Bronchial epithelial cell (primary cell): Measurements from ENCODE around the gene WDR7. TPM values are rescaled to one million over a fixed set of nuclear protein-coding genes. Genes with fewer than 3 reads are reported as not detected.
A peak's percentile ranks its signal among the peaks of the same experiment; 100 is the strongest.

ENCODE experiments used
- DNase-seq: peaks from one replicate; pipeline ENCODE4 v3.0.0-alpha.2; 2010; ENCODE audit warnings: low read depth
- FAIRE-seq: peaks from 2 replicates; lab custom pipeline; 2011; peaks lifted over from hg19 to GRCh38; lab: Jason Lieb, UNC
- H3K27me3 ChIP-seq: 2 replicates; pipeline ENCODE4 v1.5.1; 2011; ENCODE audit warnings: low read length; ENCODE audit not compliant: control insufficient read depth, insufficient read depth
- H3K36me3 ChIP-seq: 2 replicates; pipeline ENCODE4 v1.5.1; 2011; ENCODE audit warnings: low read length; ENCODE audit not compliant: control insufficient read depth, insufficient read depth
- H3K4me3 ChIP-seq: 2 replicates; pipeline ENCODE4 v1.5.1; 2011; ENCODE audit warnings: mild to moderate bottlenecking, low read depth, low read length, control low read depth
- total RNA-seq: library from RNA; depleted of rRNA; stranded (reverse); fragments of >200 nt; gene quantifications from 2 replicates; pipeline ENCODE4 v1.2.1, GENCODE V29; 2014
- TF ChIP-seq, protein P1 (sequence below): IDR thresholded peaks from 2 replicates; pipeline ENCODE4 v1.5.1; 2011; ENCODE audit warnings: mild to moderate bottlenecking, moderate library complexity, low read length, control low read depth, inconsistent platforms; ENCODE audit not compliant: insufficient read depth, severe bottlenecking

Gene WDR7
- total RNA-seq, 1 donor from 2014 or later, result 14.5 TPM

GRCh38 chr18:56870982-56871381 is 219.8 kb downstream of the WDR7 start:
- DNase-seq (no peak), FAIRE-seq (no peak)
- Histone ChIP-seq H3K27me3 (no peaks in the 10 kb centered on the region), H3K4me3 (no peak overlapping the region), H3K36me3 (no peaks in the 10 kb centered on the region)
- TF ChIP-seq, protein P1, sequence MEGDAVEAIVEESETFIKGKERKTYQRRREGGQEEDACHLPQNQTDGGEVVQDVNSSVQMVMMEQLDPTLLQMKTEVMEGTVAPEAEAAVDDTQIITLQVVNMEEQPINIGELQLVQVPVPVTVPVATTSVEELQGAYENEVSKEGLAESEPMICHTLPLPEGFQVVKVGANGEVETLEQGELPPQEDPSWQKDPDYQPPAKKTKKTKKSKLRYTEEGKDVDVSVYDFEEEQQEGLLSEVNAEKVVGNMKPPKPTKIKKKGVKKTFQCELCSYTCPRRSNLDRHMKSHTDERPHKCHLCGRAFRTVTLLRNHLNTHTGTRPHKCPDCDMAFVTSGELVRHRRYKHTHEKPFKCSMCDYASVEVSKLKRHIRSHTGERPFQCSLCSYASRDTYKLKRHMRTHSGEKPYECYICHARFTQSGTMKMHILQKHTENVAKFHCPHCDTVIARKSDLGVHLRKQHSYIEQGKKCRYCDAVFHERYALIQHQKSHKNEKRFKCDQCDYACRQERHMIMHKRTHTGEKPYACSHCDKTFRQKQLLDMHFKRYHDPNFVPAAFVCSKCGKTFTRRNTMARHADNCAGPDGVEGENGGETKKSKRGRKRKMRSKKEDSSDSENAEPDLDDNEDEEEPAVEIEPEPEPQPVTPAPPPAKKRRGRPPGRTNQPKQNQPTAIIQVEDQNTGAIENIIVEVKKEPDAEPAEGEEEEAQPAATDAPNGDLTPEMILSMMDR, result no peak

DNA sequence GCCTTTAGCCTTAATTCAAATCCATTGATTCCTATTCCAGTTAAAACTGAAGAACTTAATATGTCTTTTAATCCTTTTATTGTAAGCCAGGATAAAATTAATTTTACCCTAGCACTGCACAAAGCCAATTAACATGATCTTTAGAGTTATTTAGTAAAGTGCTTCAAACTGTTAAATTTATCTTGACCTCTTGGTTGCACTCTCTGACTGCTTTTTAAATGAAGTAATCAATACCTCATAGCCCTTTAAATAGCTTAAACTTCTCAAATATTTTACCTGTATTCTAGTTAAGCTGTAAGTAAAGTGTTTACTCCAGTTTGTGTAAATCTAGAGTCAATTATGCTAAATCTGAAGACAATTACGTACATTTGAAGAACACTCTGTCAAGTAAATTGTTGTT is 221.0 kb downstream of the WDR7 start:
- Histone ChIP-seq H3K27me3 (no peaks in the 10 kb centered on the region), H3K4me3 (no peak overlapping the region), H3K36me3 (no peaks in the 10 kb centered on the region)
- FAIRE-seq (no peak), DNase-seq (no peak)
- TF ChIP-seq, protein P1, result no peak

DNA sequence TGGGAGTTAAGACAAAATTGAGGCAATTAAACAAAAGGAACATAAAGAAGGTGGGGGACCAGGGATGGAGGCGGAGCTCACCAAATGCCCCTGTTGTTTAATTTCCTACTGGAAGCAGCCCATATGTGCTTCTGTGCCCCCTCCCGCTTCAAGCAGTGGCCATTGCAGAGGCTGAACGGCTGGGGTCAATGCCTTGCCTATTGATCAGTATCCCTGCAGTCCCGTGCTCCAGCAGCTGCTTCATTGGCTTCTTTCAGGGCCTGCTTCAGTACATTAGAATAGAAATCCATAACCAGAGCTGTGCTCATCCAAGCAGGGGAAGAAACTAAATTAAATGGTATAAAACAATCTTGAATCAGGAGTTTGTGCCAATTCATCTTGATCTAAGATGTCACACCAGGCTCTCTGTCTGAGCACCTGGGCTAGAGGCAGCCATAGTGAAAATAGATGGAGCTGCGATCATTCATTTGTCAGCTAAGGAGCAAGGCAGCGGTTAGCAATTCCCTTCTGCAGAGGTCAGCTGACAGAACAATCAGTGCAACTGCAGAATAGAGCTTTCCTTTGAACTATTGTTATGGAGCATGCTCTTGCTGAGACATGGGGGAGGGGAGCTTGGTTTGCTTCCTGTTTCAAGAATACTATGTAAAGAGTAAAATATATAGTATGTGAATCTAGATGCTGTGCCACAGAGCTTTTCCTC is 222.4 kb downstream of the WDR7 start:
- no peaks in the 10 kb centered on the region for H3K36me3 ChIP-seq
- no peaks in the 10 kb centered on the region for H3K27me3 ChIP-seq
- TF ChIP-seq, protein P1, result no peak
- no peak overlapping the region for H3K4me3 ChIP-seq
- DNase-seq (no peak), FAIRE-seq (no peak)

DNA sequence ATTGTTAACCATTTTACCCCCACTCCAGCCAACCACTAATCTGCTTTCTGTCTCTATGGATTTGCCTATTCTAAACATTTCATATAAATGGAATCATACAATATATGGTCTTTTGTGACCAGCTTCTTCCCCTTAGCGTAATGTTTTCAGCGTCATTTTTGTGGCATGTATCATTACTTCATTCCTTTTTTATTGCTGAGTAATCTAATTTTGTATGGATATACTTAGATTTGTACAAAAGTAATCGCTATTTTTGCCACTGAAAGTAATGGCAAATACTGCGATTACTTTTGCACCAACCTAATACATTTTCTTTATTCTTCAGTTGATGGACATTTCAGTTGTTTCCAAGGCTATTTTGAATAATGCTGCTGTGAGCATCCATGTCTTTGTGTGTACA is 227.6 kb downstream of the WDR7 start:
- Histone ChIP-seq H3K4me3 (no peak overlapping the region), H3K27me3 (no peaks in the 10 kb centered on the region), H3K36me3 (no peaks in the 10 kb centered on the region)
- FAIRE-seq (no peak), DNase-seq (no peak)
- TF ChIP-seq, protein P1, result no peak

DNA sequence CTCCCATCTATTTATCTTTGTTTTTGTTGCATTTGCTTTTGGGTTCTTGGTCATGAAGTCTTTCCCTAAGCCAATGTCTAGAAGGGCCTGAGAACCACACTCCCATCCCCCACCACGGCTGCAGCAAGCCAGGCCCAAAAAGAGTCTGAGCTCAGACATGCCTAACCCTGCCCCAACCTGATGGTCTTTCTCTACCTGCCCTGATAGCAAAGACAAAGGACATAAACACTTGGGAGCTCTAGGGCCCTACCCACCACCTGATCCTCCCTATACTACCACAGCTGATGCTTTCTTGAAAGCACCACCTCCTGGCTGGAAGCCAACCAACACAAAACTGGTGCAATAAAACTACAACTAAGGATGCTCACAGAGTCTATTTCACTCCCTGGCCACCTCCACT is 233.4 kb downstream of the WDR7 start:
- no peak overlapping the region for H3K4me3 ChIP-seq
- TF ChIP-seq, protein P1, result no peak
- no peaks in the 10 kb centered on the region for H3K27me3 ChIP-seq
- peak; percentile 51 for DNase-seq
- no peak for FAIRE-seq
- no peaks in the 10 kb centered on the region for H3K36me3 ChIP-seq

GRCh38 chr18:56888978-56889377 is 237.8 kb downstream of the WDR7 start:
- no peaks in the 10 kb centered on the region for H3K27me3 ChIP-seq
- FAIRE-seq, result no peak
- TF ChIP-seq, protein P1, result no peak

More at GRCh38 chr18:56888978-56889377, 237.8 kb downstream of the WDR7 start:
- DNase-seq, result no peak
- no peaks in the 10 kb centered on the region for H3K36me3 ChIP-seq
- no peak overlapping the region for H3K4me3 ChIP-seq
